ENCODE data around the gene RABGAP1L. TPM values are rescaled to one million over a fixed set of nuclear protein-coding genes. Genes with fewer than 3 reads are reported as not detected.

RABGAP1L gene
- total and polyA plus RNA-seq, 10 of the 15 experiments (the other 5 are each of a cell fraction or from before 2014, with no cell fraction given), result 5.8 to 194 (median 113) TPM

DNA sequence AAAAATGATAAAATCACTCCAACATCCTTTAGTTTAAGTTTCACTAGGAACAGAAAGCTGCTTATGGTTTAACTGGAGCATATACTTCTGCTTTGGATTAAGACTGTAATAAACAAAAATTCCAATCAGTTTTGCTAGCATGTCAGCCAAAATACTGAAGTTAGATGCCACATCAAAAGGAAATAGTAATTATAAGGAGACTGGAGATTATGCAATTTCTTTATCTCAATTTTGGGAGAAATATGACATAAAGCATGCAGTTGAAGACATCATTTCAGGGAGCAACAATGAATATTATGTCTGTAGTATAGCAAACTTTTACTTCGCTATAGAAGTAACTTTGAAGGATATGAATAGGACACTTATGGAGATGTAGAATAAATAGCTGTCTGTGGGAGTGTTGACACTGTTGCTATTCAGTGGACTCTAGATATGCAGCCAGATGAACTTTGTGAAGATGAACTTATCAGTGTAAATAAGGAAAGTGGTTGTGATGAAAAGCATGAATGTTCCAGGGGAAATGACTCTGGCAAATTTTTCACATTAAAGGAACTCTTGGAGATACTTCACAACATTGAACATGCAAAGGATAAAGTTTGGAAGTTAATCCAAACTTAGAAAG lies 107.8 kb downstream of the RABGAP1L start:
- ATAC-seq (no peak), FAIRE-seq (no peak), DNase-seq (ENCODE audit: low read depth, low spot score) (no peak)
- intact Hi-C loops (cut with micrococcal nuclease; ENCODE audit: unreplicated experiment) (loop anchor here (10.0 kb wide), 1 partner anchor 728 kb away; the partner anchor contains the start of gene CACYBP), in situ Hi-C loops (cut with MboI) (loop anchor here (10.0 kb wide), 1 partner anchor 728 kb away; the partner anchor contains the start of gene CACYBP)
- WGBS (ENCODE audit: insufficient coverage, insufficient replicate concordance, low lambda C conversion rate, missing lambda C conversion rate), result 95% methylated on average over 1 of the region's 1 CpG
- no peak overlapping the region for H3K27ac ChIP-seq (ENCODE audit: control insufficient read depth, insufficient read depth)
- H4K20me1 ChIP-seq (ENCODE audit: control insufficient read depth, insufficient read depth), result no peaks in the 10 kb centered on the region; the same call in 1 of the 2 replicates
- H2AFZ ChIP-seq (ENCODE audit: control insufficient read depth, low read depth, low read length), result no peak overlapping the region
- H3K4me1 ChIP-seq (ENCODE audit: control insufficient read depth, insufficient read depth, low read length), result no peaks in the 10 kb centered on the region
- H3K27me3 ChIP-seq (replicated peaks in 1 of 2; ENCODE audit: control insufficient read depth in 2 of 2, insufficient read depth in 2 of 2, low read length in 1 of 2), result no peaks in the 10 kb centered on the region
- H3K4me2 ChIP-seq (ENCODE audit: control insufficient read depth, insufficient read depth), result no peak overlapping the region
- ChIA-PET SMC1A (ENCODE audit: uncharacterized antibody, unreplicated experiment) (interaction anchor here (0.5 kb wide), 1 partner anchor 293 kb away, joined by 3 read pairs; no protein-coding TSS in a partner anchor), CTCF (no interaction called here), RAD21 (ENCODE audit: unreplicated experiment) (no interaction called here), POLR2A (no interaction called here)
- H3K9ac ChIP-seq (ENCODE audit: control insufficient read depth, insufficient read depth, low read length), result no peak overlapping the region
- H3K79me2 ChIP-seq (ENCODE audit: control insufficient read depth, insufficient read depth, low read length), result no peaks in the 10 kb centered on the region
- H3K9me3 ChIP-seq (replicated peaks; ENCODE audit: control insufficient read depth, insufficient read depth, low read length), result no peaks in the 10 kb centered on the region
- H3K4me3 ChIP-seq, result no peak overlapping the region
- BruUV-seq (replicated peaks), result no TSS peak
- H3K36me3 ChIP-seq (ENCODE audit: control insufficient read depth in 2 of 2, insufficient read depth in 2 of 2, low read length in 1 of 2), result peaks cover 0 to 2% of the 10 kb centered on the region in 2 experiments; a peak in 1 of 4 replicates
- TF ChIP-seq SMARCA5 (IDR thresholded peaks at IDR 0.05), result no peak
- no peak for TF ChIP-seq MYC (IDR thresholded peaks at IDR 0.05; ENCODE audit: insufficient read depth, insufficient read length, insufficient replicate concordance, low read length, severe bottlenecking)
- TF ChIP-seq, protein P1, sequence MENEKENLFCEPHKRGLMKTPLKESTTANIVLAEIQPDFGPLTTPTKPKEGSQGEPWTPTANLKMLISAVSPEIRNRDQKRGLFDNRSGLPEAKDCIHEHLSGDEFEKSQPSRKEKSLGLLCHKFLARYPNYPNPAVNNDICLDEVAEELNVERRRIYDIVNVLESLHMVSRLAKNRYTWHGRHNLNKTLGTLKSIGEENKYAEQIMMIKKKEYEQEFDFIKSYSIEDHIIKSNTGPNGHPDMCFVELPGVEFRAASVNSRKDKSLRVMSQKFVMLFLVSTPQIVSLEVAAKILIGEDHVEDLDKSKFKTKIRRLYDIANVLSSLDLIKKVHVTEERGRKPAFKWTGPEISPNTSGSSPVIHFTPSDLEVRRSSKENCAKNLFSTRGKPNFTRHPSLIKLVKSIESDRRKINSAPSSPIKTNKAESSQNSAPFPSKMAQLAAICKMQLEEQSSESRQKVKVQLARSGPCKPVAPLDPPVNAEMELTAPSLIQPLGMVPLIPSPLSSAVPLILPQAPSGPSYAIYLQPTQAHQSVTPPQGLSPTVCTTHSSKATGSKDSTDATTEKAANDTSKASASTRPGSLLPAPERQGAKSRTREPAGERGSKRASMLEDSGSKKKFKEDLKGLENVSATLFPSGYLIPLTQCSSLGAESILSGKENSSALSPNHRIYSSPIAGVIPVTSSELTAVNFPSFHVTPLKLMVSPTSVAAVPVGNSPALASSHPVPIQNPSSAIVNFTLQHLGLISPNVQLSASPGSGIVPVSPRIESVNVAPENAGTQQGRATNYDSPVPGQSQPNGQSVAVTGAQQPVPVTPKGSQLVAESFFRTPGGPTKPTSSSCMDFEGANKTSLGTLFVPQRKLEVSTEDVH (IDR thresholded peaks at IDR 0.05; ENCODE audit: low read depth, partially characterized antibody), result no peak
- no peak for TF ChIP-seq POLR2A (IDR thresholded peaks at IDR 0.05; ENCODE audit: low read depth, low read length)
- no peak for TF ChIP-seq SMAD5 (IDR thresholded peaks at IDR 0.05; ENCODE audit: low read depth)
- TF ChIP-seq NR2F1 (conservative IDR thresholded peaks at IDR 0.05), result no peak
- TF ChIP-seq BACH1 (IDR thresholded peaks at IDR 0.05; ENCODE audit: borderline replicate concordance), result no peak
- TF ChIP-seq GABPA (IDR thresholded peaks at IDR 0.05; ENCODE audit: low read depth), result no peak
- TF ChIP-seq, protein P2, sequence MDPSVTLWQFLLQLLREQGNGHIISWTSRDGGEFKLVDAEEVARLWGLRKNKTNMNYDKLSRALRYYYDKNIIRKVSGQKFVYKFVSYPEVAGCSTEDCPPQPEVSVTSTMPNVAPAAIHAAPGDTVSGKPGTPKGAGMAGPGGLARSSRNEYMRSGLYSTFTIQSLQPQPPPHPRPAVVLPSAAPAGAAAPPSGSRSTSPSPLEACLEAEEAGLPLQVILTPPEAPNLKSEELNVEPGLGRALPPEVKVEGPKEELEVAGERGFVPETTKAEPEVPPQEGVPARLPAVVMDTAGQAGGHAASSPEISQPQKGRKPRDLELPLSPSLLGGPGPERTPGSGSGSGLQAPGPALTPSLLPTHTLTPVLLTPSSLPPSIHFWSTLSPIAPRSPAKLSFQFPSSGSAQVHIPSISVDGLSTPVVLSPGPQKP (IDR thresholded peaks at IDR 0.05; ENCODE audit: low read depth, low read length), result no peak
- no peak for TF ChIP-seq IKZF2 (IDR thresholded peaks at IDR 0.05)
- TF ChIP-seq CEBPB (IDR thresholded peaks at IDR 0.05; ENCODE audit: borderline replicate concordance in 1 of 2, low read depth in 2 of 2, low read length in 2 of 2), result no peak
- TF ChIP-seq, protein P3, sequence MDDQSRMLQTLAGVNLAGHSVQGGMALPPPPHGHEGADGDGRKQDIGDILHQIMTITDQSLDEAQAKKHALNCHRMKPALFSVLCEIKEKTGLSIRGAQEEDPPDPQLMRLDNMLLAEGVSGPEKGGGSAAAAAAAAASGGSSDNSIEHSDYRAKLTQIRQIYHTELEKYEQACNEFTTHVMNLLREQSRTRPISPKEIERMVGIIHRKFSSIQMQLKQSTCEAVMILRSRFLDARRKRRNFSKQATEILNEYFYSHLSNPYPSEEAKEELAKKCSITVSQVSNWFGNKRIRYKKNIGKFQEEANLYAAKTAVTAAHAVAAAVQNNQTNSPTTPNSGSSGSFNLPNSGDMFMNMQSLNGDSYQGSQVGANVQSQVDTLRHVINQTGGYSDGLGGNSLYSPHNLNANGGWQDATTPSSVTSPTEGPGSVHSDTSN (IDR thresholded peaks at IDR 0.05; ENCODE audit: insufficient replicate concordance, low read depth, low read length), result no peak
- TF ChIP-seq DPF2 (IDR thresholded peaks at IDR 0.05), result no peak
- TF ChIP-seq, protein P4, sequence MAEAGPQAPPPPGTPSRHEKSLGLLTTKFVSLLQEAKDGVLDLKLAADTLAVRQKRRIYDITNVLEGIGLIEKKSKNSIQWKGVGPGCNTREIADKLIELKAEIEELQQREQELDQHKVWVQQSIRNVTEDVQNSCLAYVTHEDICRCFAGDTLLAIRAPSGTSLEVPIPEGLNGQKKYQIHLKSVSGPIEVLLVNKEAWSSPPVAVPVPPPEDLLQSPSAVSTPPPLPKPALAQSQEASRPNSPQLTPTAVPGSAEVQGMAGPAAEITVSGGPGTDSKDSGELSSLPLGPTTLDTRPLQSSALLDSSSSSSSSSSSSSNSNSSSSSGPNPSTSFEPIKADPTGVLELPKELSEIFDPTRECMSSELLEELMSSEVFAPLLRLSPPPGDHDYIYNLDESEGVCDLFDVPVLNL (IDR thresholded peaks at IDR 0.05; ENCODE audit: low read depth, low read length), result no peak

Measured in GM12878 (cell line).